ENCODE measurements around the gene HMSD.

HMSD gene

DNA sequence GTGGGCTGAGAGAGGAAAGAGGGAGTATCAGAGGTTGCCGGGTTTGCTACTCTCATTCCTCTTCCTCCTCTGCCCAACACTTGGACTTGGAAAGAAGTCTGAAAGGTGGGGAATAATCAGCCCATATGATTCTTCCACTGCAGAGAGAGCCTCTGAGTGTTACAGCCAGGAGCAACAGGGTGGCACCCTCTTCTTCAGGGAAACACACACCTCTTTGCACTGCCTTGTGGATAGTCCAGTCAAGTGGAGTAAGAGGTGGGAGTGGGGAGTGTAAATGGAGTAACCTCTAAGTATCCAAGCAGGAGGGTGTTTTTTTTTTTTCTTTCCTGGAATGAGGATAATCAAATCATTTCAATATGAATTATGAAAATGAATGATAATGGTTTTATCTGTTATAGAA lies 11.8 kb downstream of the HMSD start:
- no peak for FAIRE-seq

- no peak for FAIRE-seq
Observed at GRCh38 chr18:63961435-63961980, 12.4 kb downstream of the HMSD start.

- no peak for FAIRE-seq
Observed at GRCh38 chr18:63962137-63962536, 13.0 kb downstream of the HMSD start.

DNA sequence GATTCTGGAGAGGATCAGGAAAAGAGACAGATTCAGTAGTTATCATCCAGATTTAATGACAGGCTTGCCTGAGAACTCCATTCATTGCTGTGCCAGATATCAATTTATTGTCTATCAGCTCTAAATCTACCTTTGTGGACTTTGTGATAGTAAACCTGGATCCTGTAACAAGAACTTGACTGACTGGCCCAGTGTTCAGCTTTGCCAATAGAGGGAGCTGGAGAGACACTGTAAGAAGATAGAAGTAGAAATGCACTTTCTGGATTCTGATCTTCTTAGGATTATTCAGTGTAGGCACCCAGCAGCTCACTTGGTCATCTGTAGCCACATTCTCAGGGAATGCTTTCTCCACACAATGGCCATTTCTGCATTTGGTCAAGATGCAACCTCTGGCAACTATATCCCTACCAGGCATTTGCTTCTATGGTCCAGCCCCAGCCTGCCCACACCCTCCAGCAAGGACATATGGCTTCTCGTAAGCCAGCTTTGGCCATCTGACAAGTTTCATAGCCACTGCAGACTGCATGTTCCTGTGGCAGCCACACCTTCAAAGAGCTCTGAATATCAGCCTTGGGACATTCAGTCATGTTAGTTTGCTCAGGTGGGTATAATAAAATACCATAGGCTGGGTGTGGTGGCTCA lies 14.6 kb downstream of the HMSD start:
- FAIRE-seq = no peak

DNA sequence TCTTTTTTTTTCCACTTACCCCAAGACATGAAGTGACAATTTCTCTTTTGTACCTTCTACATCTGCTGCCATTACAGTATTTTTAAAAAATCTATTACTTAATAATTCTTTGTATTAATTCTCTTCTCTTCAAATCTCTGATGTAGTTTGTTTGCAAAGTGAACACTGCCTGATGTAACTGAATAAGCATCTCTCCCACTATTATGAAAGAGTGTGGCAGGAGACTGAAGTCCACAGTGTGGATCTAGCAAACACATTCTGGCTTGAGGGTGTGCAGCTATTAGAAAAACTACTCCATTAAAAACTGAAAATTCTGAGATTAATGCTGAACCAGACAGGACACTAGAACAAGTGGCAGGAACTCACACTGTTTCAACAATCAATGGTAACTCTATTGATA lies 15.8 kb downstream of the HMSD start:
- FAIRE-seq = no peak

DNA sequence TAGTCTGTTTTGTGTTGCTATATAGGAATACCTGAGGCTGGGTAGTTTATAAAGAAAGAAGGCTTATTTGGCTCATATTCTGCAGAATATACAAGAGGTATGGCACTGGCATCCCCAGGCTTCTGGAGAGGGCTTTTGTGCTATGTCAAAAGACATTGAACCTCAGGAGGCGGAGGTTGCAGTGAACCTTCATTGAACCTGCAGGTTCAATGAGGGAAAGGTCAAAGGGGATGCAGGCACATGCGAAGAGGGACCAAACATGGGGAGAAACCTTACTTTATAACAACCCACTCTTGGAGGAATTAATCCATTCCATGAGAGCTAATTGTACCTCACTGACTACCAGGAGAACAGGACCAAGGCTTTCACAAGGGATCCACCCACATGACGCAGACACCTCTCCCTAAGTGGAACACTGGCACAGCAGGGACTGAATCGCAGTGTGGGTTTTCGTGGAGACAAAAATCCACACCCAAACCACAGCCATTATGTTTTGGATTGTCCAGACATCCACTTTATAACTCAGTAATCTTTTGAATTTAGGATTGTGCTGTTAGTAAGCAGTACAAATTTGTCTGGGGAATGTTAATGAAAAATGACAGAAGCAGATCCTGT lies 16.7 kb downstream of the HMSD start:
- FAIRE-seq = no peak

- no peak for FAIRE-seq
Observed at GRCh38 chr18:63969942-63970808, 21.1 kb downstream of the HMSD start, which contains the start of gene SERPINB8. SERPINB8 (plus strand) TSS chr18:63970081; CDS start chr18:63978309, 8,228 bp downstream.

DNA sequence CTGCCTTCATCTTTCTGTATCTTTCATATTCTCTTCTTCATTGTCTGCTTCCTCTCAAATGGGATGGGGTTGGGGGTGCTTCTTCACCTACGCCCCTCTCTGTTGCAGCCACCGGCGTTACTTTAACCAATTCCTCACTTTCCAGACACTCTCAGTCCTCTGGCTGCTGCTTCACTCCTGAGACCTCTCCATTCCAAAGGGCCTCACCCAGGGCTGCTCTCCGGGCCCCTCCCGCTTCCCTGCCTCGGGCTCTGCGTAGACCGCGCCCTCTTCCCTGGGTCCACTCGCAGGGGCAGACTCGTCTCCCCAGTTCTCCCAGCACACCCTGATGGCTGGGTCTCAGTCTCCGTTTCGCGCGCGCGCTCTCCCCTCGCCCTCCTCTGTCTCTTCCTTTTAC lies 21.7 kb downstream of the HMSD start:
- no peak for FAIRE-seq

GRCh38 chr18:63971320-63972001 lies 22.4 kb downstream of the HMSD start:
- no peak for FAIRE-seq

- FAIRE-seq = no peak
Observed at GRCh38 chr18:63972002-63972376, 22.9 kb downstream of the HMSD start.

DNA sequence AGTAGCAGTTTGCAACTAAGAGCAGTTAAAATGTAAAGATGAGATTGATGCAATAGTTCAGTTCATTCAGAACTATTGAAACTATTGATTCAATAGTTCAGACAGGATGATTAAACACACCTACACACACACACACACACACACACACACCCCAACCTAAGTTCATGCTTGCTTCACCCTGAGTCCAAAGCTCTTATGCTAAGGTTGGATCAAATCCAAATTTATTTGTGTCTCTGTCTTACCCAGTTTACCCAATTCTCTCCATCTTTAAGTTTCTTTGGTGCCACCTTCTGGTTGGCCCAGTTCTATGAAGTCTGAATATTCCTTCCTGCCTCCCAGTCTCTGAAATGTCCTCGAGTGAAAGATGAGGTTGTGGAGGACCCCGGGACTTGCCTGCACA lies 25.9 kb downstream of the HMSD start:
- FAIRE-seq = no peak

DNA sequence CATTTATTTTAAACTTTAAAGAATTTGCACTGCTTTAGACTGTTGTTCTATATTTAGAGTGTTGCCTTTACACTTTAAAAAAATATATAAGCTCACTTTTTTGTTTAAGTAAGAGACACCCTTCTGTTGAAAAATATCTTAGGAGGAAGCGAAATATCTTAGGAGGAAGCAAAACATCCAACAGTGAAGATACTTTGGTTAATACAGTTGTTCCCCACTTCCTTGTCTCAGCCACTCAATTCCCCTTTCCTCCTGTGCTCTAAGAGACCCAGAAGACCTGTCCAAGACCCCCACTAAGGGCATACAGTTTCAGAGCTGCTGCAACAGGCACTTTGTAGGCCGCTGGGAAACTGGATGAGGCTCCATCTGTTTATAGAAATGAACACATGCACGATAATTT lies 26.5 kb downstream of the HMSD start:
- FAIRE-seq = no peak

GRCh38 chr18:63977040-63977439 lies 27.9 kb downstream of the HMSD start:
- no peak for FAIRE-seq

- FAIRE-seq = no peak
Observed at GRCh38 chr18:63979409-63979920, 30.4 kb downstream of the HMSD start.

GRCh38 chr18:63980027-63980426 lies 30.9 kb downstream of the HMSD start:
- no peak for FAIRE-seq

DNA sequence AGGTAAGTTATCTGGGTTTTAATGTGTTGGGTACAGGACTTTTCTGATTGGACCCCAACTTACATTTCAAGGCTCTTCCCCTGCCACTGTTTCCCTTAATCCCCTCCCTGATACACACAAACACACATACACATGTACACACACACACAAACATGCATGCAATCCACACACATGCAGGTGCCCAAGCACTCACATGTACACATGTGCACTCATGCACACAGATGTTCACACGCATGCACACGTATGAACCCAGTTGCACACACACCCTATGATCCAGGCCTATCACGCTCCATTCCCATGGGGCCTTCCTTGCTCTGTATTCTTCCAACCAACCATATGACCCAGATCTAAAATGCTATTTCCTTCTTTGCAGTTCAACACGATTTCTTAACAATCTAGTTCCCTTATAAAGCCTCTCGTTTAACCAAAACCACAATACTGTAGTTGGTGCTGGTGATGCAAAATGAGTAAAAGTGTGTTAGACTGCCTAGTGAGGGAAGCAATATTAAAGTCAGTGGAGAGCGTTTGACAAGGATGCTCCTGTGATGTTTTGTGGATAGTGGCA lies 31.9 kb downstream of the HMSD start:
- no peak for FAIRE-seq

- no peak for FAIRE-seq
Observed at GRCh38 chr18:63981719-63982118, 32.6 kb downstream of the HMSD start.

- no peak for FAIRE-seq
Observed at GRCh38 chr18:63982361-63982760, 33.3 kb downstream of the HMSD start.

DNA sequence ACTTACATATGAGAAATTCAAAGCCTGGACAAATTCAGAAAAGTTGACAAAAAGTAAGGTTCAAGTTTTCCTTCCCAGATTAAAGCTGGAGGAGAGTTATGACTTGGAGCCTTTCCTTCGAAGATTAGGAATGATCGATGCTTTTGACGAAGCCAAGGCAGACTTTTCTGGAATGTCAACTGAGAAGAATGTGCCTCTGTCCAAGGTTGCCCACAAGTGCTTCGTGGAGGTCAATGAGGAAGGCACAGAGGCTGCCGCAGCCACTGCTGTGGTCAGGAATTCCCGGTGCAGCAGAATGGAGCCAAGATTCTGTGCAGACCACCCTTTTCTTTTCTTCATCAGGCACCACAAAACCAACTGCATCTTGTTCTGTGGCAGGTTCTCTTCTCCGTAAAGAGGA lies 37.8 kb downstream of the HMSD start:
- no peak for FAIRE-seq

DNA sequence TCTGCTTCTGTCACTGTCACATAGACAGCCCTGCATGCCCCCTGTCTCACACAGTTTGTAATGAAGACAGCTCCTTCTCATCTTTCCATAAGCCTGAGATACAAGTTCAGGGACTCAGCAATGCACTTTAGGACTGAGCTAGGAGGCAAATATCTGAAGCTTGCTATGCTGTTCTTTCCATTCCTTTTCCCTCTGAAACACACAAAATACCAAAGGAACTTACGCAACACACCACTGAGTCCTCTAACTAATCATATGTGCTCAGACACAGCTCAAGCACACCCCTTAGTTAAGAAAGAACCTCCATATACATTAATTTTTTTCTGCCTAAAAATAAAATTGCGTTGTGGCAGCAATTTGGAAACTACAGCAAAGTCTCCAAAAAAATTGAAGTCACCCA lies 38.6 kb downstream of the HMSD start:
- FAIRE-seq = no peak

DNA sequence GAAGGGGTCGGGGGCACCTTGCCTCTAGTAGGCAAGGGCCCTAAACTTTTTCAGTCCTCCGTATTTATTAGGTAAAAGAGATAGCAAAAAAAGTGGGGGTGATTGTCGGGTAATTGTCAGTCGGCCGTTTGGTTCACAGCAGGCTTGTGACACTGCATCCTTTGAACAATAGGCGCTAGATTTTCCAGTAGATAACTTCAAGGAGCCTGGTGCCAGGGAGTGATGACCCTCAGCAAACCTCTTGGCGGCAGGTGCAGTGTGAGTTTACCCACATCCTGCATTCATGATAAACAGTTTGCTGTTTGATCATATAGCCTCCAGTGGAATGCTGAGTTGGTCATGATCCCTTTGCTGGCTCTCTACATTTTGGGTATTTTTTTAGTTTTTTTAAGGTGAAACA lies 43.6 kb downstream of the HMSD start:
- FAIRE-seq = no peak

- no peak for FAIRE-seq
Observed at GRCh38 chr18:63994783-63995399, 45.8 kb downstream of the HMSD start.
